HepG2 (cell line): Measurements from ENCODE around the gene FUT1. TPM values are rescaled to one million over a fixed set of nuclear protein-coding genes. Genes with fewer than 3 reads are reported as not detected.

Experiments used
- BORCS8-MEF2B ChIP-seq: sonication (generic); formaldehyde crosslinking; IDR thresholded peaks from 2 replicates; pipeline ENCODE4 v1.8.0; 2022; ENCODE audit warnings: mild to moderate bottlenecking, missing genetic modification reagents
- BRCA1 ChIP-seq: sonication (generic); formaldehyde crosslinking; IDR thresholded peaks from 2 replicates; pipeline ENCODE4 v1.4.0; 2020; ENCODE audit warnings: missing genetic modification reagents
- DZIP1 ChIP-seq: sonication (generic); formaldehyde crosslinking; IDR thresholded peaks from 2 replicates; pipeline ENCODE4 v1.5.0; 2020; ENCODE audit warnings: mild to moderate bottlenecking, missing genetic modification reagents
- FOXJ3 ChIP-seq: sonication (generic); formaldehyde crosslinking; IDR thresholded peaks from 2 replicates; pipeline ENCODE4 v1.4.0; 2020; ENCODE audit warnings: missing genetic modification reagents, mild to moderate bottlenecking, borderline replicate concordance
- HNF4A ChIP-seq: sonication (generic); formaldehyde crosslinking; IDR thresholded peaks from 2 replicates; pipeline ENCODE4 v1.4.0; 2020; ENCODE audit warnings: missing genetic modification reagents
- ISL2 ChIP-seq: sonication (generic); formaldehyde crosslinking; IDR thresholded peaks from 2 replicates; pipeline ENCODE4 v1.5.0; 2020; ENCODE audit warnings: missing genetic modification reagents
- PAWR ChIP-seq: sonication (generic); formaldehyde crosslinking; IDR thresholded peaks from 2 replicates; pipeline ENCODE4 v1.4.0; 2020; ENCODE audit warnings: missing genetic modification reagents, mild to moderate bottlenecking, borderline replicate concordance
- PITX1 ChIP-seq: sonication (generic); formaldehyde crosslinking; IDR thresholded peaks from 2 replicates; pipeline ENCODE4 v1.5.1; 2020; ENCODE audit warnings: mild to moderate bottlenecking, missing genetic modification reagents
- RFX1 ChIP-seq: fragments of 450-650 bp; IDR thresholded peaks from 2 replicates; pipeline ENCODE4 v1.6.1; 2017
- SMARCE1 ChIP-seq: fragments of 450-650 bp; IDR thresholded peaks from 2 replicates; pipeline ENCODE4 v1.6.1; 2017; ENCODE audit warnings: borderline replicate concordance
- SNAPC4 ChIP-seq: sonication (generic); formaldehyde crosslinking; IDR thresholded peaks from 2 replicates; pipeline ENCODE4 v1.4.0; 2020; ENCODE audit warnings: mild to moderate bottlenecking, missing genetic modification reagents
- U2AF2 ChIP-seq: fragments of 200-400 bp; formaldehyde crosslinking; IDR thresholded peaks from 2 replicates; pipeline ENCODE4 v1.6.1; 2017; ENCODE audit warnings: low read depth, mild to moderate bottlenecking, low read length
- ZMYM3 ChIP-seq: sonication (generic); formaldehyde crosslinking; IDR thresholded peaks from 2 replicates; pipeline ENCODE4 v1.5.1; 2020; ENCODE audit warnings: mild to moderate bottlenecking, missing genetic modification reagents
- ZNF564 ChIP-seq: sonication (generic); formaldehyde crosslinking; IDR thresholded peaks from 2 replicates; pipeline ENCODE4 v1.8.1; 2023; ENCODE audit warnings: mild to moderate bottlenecking, missing genetic modification reagents
- ZNF607 ChIP-seq: sonication (generic); formaldehyde crosslinking; IDR thresholded peaks from 2 replicates; pipeline ENCODE4 v1.5.1; 2020; ENCODE audit warnings: missing genetic modification reagents, mild to moderate bottlenecking, borderline replicate concordance
- ZNF710 ChIP-seq: sonication (generic); formaldehyde crosslinking; IDR thresholded peaks from 2 replicates; pipeline ENCODE4 v1.5.0; 2020; ENCODE audit warnings: mild to moderate bottlenecking, missing genetic modification reagents, borderline replicate concordance
- ZNF766 ChIP-seq: sonication (generic); formaldehyde crosslinking; IDR thresholded peaks from 2 replicates; pipeline ENCODE4 v1.5.0; 2020; ENCODE audit warnings: missing genetic modification reagents, borderline replicate concordance
- polyA plus RNA-seq, 8 experiments: library from polyadenylated mRNA; depleted of rRNA in 3 of 8; stranded (reverse) in 7 of 8; unstranded in 1 of 8; fragments of >200 nt; fragmentation: Illumina TruSeq in 4 of 8; extraction: Trizol in 4 of 8; gene quantifications; 2 replicates each; pipeline versions ENCODE4 v1.2.1 to v1.2.3, GENCODE V29; 2011 to 2016; ENCODE audit warnings: low read depth in 4 of 8, missing spikeins in 1 of 8, mixed read lengths in 1 of 8; ENCODE audit not compliant: insufficient read depth in 1 of 8
- total RNA-seq, 5 experiments: library from RNA; depleted of rRNA; stranded (reverse); fragments of >200 nt; fragmentation: Illumina TruSeq; extraction: Trizol; gene quantifications; 2 replicates each; pipeline ENCODE4 v1.2.3, GENCODE V29; 2016; ENCODE audit warnings: low read depth in 1 of 5
- TF ChIP-seq, protein P1 (sequence below): IDR thresholded peaks from 2 replicates; pipeline ENCODE4 v1.6.1; 2016; ENCODE audit warnings: control low read depth
- TF ChIP-seq, protein P2 (sequence below): IDR thresholded peaks from 2 replicates; pipeline ENCODE4 v1.6.1; 2016; ENCODE audit warnings: missing genetic modification reagents, missing compliant biosample characterization
- TF ChIP-seq, protein P3 (sequence below): IDR thresholded peaks from 2 replicates; pipeline ENCODE4 v1.6.1; 2012; ENCODE audit warnings: inconsistent platforms

The FUT1 gene
- total and polyA plus RNA-seq, 2 of the 13 experiments (the other 11 are each of a cell fraction or from before 2014, with no cell fraction given): 0.07 to 1.1 TPM

DNA sequence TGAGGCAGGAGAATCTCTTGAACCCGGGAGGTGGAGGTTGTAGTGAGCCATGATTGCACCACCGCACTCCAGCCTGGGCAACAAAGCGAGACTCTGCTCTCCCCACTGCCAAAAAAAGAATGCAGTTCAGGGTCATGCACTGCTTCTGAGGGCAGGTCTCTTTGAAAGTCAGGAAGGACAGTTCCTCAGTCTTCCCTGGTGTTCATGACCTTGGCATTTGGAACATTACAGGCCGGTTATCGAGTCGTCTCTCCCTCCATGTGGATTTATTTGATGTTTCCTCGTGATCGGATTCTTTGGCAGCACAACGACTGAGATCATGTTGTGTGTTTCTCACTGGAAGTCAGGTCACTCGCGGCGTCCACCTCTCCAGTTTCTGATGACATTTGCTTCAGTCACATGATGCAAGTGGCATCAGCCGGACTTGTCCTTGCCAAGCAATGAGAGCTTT is 20.1 kb upstream of the FUT1 start (continued):
- TF ChIP-seq, protein P1, sequence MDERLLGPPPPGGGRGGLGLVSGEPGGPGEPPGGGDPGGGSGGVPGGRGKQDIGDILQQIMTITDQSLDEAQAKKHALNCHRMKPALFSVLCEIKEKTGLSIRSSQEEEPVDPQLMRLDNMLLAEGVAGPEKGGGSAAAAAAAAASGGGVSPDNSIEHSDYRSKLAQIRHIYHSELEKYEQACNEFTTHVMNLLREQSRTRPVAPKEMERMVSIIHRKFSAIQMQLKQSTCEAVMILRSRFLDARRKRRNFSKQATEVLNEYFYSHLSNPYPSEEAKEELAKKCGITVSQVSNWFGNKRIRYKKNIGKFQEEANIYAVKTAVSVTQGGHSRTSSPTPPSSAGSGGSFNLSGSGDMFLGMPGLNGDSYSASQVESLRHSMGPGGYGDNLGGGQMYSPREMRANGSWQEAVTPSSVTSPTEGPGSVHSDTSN (CRISPR knock-in tag): no peak
- 0 out of 2 replicates have a peak, but pooled peaks have one; percentile 27 for TF ChIP-seq ISL2 (CRISPR knock-in tag)
- peak; percentile 86 for TF ChIP-seq ZMYM3 (CRISPR knock-in tag)
- no peak for TF ChIP-seq ZNF607 (CRISPR knock-in tag)
- peak; percentile 86 for TF ChIP-seq HNF4A (CRISPR knock-in tag)
- TF ChIP-seq, protein P2, sequence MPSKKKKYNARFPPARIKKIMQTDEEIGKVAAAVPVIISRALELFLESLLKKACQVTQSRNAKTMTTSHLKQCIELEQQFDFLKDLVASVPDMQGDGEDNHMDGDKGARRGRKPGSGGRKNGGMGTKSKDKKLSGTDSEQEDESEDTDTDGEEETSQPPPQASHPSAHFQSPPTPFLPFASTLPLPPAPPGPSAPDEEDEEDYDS: no peak
- no peak for TF ChIP-seq DZIP1
- TF ChIP-seq ZNF564 (CRISPR knock-in tag): no peak
- TF ChIP-seq PAWR (CRISPR knock-in tag): no peak
- TF ChIP-seq RFX1: no peak
- no peak for TF ChIP-seq BRCA1 (CRISPR knock-in tag)
- no peak; the same call in 1 of the 2 replicates for TF ChIP-seq BORCS8-MEF2B
- no peak for TF ChIP-seq ZNF710 (CRISPR knock-in tag)
- TF ChIP-seq, protein P3, sequence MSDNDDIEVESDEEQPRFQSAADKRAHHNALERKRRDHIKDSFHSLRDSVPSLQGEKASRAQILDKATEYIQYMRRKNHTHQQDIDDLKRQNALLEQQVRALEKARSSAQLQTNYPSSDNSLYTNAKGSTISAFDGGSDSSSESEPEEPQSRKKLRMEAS: peak; percentile 30; the same call in 1 of the 2 replicates
- TF ChIP-seq SMARCE1: no peak
- TF ChIP-seq PITX1 (CRISPR knock-in tag): no peak
- no peak for TF ChIP-seq SNAPC4 (CRISPR knock-in tag)
- TF ChIP-seq FOXJ3 (CRISPR knock-in tag): no peak; the same call in 1 of the 2 replicates
- no peak for TF ChIP-seq U2AF2
- TF ChIP-seq ZNF766 (CRISPR knock-in tag): no peak
